ENCODE data around the gene FXYD6.
"Not testable (repeated sequence)": the region's sequence is repeated elsewhere in the genome, so short reads cannot be mapped to it uniquely, and the experiment has no call there.

FXYD6 gene

GRCh38 chr11:117876341-117877119 lies at the start of gene FXYD6:
TSS of gene FXYD6 (minus strand) at chr11:117876658. CDS start at chr11:117842776, 33,882 bp downstream.
- no peak for DNase-seq (ENCODE audit: low spot score)

DNA sequence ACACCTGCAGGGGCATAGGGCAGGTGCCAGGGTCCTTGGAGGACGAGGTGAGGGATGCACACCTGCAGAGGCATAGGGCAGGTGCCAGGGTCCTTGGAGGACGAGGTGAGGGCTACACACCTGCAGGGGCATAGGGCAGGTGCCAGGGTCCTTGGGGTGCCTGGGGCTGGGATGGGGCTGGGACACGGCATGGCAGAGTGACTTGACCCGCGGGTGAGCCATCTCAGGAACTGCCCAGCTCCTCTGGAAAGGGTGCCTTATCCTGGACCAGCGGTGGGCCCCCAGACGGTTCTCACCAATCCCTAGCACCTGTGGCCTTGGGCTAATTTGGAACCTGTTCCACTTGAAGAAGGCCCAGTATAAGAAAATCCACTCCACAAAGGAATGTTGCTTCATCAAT lies 49.7 kb upstream of the FXYD6 start:
- DNase-seq (ENCODE audit: low spot score) = not testable (repeated sequence)

- DNase-seq (ENCODE audit: low spot score) = no peak
These were observed 48.9 kb upstream of the FXYD6 start for GRCh38 chr11:117925198-117925925.

GRCh38 chr11:117924631-117925170 lies 48.2 kb upstream of the FXYD6 start:
- DNase-seq (ENCODE audit: low spot score) = no peak

DNA sequence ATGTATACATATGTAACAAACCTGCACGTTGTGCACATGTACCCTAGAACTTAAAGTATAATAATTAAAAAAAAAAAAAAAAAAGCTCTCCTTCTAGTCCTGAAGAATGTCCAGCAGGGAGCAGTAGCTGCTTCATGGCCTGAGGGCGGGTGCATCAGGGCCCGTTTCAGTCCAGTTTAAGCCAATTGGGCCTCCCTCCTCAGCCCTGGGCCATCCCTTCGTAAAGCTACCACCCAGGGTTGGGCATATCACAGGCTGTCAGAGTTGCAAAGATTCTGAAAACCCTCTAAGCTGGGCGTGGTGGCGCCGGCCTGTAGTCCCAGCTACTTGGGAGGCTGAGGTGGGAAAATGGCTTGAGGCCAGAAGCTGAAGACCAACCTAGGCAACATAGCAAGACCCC lies 47.3 kb upstream of the FXYD6 start:
- DNase-seq (ENCODE audit: low spot score) = no peak

DNA sequence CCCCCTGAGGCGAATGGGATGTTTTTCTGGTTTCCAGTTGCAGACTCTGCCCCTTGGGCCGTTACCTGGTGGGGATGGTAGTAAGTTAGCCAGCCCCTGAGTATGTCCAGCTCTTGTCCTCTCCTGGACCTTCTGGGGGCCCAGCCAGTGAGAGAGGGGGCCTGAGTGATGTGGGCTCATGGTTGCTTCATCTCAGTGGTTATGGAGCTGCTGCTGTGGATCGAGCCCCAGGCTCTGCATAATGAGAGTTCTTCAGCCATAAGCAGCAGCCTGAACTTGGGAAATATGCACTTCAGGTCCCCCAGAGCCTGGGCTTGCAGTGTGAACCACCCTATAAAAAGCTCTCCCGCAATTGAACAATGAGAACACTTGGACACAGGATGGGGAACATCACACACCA lies 46.8 kb upstream of the FXYD6 start:
- no peak for DNase-seq (ENCODE audit: low spot score)

DNA sequence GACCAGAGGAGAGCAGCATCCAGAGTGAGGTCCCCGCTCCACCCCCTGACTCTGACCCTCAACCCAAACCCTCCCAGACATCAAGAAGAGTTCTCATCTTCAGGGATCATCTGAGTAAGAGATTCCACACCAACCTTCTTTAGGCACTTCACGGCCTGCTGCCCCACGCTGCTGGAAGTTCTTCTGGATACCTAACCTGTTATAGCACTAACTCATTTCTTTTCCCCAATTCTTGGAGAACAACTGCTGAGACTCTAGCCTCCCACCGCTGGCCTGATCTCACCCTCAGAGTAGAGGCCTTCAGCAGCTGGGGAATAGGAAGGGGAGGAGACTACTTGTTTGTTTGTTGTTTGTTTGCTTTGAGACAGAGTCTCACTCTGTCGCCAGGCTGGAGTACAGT lies 45.4 kb upstream of the FXYD6 start:
- DNase-seq (ENCODE audit: low spot score) = no peak

DNA sequence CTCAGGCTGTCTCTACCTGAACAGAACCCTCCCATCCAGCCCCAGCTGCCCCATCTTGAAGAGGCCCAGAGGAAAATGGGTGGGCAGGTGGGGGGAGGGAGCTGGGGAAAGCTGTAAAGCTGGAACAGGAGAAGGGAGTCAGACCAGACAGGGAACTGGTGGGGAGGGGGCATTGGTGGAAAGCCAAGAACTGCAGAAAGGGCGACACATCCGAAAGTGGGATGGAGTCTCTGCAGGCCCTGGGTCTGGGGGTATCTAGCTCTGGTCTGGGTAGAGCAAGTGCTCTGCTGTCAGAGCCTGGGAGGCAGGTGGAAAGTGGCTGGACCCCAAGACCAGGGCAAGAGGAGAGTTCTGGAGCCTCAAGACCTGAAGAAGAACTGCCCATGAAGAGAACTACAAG lies 45.0 kb upstream of the FXYD6 start:
- no peak for DNase-seq (ENCODE audit: low spot score)

DNA sequence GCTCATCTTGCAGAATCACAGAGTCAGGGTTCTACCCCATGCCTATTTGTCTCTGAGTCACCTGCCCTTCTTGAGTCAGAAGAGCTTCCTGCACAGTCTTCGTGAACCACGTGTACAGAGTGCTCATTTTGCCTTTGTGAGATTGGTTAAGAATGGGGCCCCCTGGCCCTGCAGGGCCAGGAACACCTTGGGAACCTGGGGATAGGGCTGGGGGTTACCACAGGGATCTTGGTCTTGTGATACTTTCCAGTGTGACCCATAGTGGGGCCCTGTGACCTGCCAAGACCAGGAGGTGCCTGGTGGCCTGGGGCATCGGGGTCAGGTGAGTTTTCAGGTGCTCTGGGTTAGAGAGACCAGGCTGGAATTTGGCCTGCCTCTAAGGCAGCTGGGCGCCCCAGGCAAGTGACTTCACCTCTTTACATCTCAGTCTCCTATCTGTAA lies 43.3 kb upstream of the FXYD6 start:
- DNase-seq (ENCODE audit: low spot score) = peak; percentile 12

- DNase-seq (ENCODE audit: low spot score) = no peak
These were observed 42.9 kb upstream of the FXYD6 start for GRCh38 chr11:117919341-117919740.

- DNase-seq (ENCODE audit: low spot score) = no peak
These were observed 42.2 kb upstream of the FXYD6 start for GRCh38 chr11:117918366-117919255.

GRCh38 chr11:117917591-117918151 lies 41.2 kb upstream of the FXYD6 start:
- DNase-seq (ENCODE audit: low spot score) = no peak

DNA sequence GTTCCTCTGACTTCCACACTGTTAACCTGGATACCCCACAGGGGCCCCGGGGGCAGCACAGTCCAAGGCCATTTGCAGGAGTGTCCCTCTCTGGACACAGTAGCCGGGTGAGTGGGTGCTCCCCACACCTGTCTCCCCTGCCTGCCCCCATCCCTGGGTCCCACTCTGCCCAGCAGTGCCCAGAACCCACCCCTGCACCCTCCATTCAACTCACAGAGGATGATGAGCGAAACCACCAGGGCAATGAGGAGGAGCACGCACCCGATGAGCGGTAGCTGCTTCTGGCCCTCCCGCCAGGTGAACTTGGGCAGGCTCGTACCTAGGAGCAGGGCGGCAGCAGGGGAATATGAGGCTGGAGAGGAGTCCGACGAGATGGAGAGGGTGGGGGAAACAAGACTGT lies 40.5 kb upstream of the FXYD6 start:
- no peak for DNase-seq (ENCODE audit: low spot score)

- no peak for DNase-seq (ENCODE audit: low spot score)
These were observed 39.3 kb upstream of the FXYD6 start for GRCh38 chr11:117915672-117916235.

GRCh38 chr11:117914991-117915618 lies 38.6 kb upstream of the FXYD6 start:
- no peak for DNase-seq (ENCODE audit: low spot score)

DNA sequence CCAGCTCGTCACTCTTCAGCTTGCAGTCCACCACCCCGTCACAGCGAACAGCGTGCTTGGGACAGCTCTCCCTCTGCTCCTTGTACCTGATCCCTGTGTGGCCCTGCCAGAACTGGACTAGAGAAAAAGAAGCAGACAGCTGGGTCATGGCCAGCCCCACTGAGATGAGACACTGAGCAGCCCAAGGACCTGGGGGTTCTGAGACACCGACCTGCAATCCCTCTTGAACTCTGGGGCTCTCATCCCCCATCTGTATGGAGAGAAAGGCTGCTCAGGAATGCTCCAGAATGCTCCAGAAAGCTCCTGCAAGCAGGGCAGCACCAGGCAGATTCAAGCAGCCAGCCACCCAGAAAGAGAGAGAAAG lies 37.9 kb upstream of the FXYD6 start:
- no peak for DNase-seq (ENCODE audit: low spot score)

DNA sequence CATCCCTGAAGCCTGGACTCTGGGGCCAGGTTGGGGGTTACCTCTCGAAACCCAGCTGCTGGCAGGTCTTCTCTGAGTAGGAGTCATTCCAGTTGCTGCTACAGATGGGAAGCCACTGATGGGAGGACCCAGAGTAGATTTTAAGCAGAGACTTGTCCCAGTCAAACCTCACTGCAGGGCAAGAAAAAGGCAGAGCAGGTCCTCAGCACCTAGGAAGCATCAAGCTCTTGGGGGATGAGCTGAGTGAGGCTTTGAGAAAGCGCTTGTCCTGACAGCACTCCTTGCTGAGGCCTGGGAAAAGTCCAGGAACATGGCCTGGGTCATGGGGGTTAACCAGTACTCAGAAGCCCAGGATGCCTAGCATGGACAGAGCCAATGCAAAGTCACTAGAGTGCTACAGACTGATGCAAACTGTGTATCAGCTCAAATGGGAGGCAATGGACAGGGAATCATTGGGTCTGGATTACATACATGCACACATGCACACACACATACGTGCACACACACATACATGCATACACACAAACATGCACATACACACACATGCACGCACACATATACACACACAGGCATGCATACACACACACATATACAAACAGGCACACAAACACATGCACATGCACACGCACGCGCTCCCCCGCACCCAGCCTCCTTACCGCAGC lies 37.4 kb upstream of the FXYD6 start:
- DNase-seq (ENCODE audit: low spot score) = no peak

DNA sequence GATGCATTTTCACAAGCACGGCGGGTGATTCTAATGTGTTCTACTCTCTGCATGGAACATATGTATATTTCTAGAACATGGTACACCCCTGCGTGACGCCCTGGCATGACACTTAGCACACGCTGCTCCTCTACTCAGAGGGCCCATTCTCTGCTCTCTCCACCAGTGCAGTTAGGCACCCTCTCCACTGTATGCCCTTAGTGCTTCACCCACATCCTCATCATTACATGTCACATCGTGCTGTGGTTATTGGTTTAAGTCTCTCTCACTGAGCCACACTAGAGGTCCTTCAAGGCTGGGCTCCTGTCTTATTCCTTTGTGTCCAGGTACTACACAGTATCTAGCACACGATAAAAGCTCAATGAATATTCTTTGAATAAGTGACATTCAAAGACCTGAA lies 36.0 kb upstream of the FXYD6 start:
- DNase-seq (ENCODE audit: low spot score) = no peak

DNA sequence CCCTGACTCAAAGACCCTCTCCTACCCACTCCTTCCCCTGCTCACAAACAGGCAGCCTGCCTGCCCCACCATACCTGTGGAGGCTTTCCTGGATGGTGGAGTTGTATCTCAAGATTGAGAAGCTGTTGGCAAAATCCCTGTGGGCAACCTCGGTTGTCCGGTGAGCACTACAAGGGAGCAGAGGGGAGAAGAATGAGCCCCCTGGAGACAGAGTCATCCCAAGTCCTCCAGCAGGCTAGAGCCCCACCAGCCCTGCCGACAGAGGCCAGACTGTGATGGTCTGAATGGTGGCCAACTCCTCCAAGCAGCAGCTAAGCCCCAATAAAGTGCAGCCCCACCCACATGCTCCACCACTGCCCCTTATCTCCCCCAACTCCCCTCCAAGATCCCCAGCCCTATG lies 35.2 kb upstream of the FXYD6 start:
- DNase-seq (ENCODE audit: low spot score) = no peak

DNA sequence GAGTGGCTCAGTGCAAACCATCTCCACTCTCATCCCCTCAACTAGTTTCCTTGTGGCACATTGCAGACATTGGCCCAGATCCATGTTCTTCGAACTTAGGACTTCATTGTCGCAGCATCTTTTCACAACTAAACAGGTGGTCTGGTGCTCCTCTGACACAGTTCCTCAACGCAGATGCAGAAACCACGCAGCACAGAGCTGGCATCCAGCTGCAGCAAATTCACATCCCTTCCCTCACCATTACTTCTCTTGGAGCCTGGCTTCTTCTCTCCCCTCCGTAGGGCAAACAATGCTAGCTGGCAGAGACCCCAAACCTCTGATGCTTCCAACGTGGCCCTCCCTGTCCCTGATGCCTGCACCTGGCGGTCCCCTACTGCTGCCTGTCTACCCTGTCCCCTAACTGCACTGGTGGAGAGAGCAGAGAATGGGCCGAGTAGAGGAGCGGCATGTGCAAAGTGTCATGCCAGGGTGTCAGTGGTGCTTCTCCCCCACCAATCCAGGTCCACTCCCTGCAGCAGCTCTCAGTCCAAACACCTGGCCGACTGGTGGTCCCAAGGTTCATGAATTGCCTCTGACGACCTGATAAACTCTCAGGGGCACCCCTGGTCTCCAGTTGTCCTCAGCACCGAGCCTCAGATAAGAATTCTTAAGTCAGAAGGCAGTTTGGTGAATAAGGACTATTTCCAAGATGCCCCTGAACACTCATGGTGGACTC lies 34.6 kb upstream of the FXYD6 start:
- no peak for DNase-seq (ENCODE audit: low spot score)

Measured in hematopoietic multipotent progenitor cell treated with erythropoietin and hydrocortisone succinate and interleukin-3 and kit ligand, for 17 days (in vitro differentiated cells).